A549 (cell line): ENCODE results near the gene CHI3L1.

Experiments used
- BHLHE40 ChIP-seq: IDR thresholded peaks from 2 replicates; pipeline ENCODE4 v1.6.1; 2012; ENCODE audit warnings: low read depth, low read length, inconsistent platforms
- CEBPB ChIP-seq, 2 experiments: fragments of >200 bp in 1 of 2; sonication (Bioruptor Twin) in 1 of 2; formaldehyde crosslinking in 1 of 2; IDR thresholded peaks; 2 replicates each; pipeline ENCODE4 v1.6.1; 2012 to 2016
- EP300 ChIP-seq, 2 experiments: fragments of >200 bp; sonication (Bioruptor Twin); formaldehyde crosslinking; IDR thresholded peaks; 2 replicates in 1 of 2; 3 replicates in 1 of 2; pipeline ENCODE4 v1.6.1; 2016 to 2017
- JUN ChIP-seq, 2 experiments: fragments of >200 bp; sonication (Bioruptor Twin); formaldehyde crosslinking; IDR thresholded peaks; 2 replicates in 1 of 2; 3 replicates in 1 of 2; pipeline ENCODE4 v1.6.1; 2016 to 2017
- NR3C1 ChIP-seq: fragments of >200 bp; sonication (Bioruptor Twin); formaldehyde crosslinking; IDR thresholded peaks from 3 replicates; pipeline ENCODE4 v1.6.1; 2017
- POLR2A ChIP-seq: IDR thresholded peaks from 2 replicates; pipeline ENCODE4 v1.6.1; 2012; ENCODE audit warnings: mild to moderate bottlenecking, low read length
- RFX5 ChIP-seq: fragments of 450-650 bp; IDR thresholded peaks from 2 replicates; pipeline ENCODE4 v1.7.1; 2014; ENCODE audit warnings: antibody characterized with exemption, mild to moderate bottlenecking, moderate library complexity
- RNF2 ChIP-seq: fragments of 200-600 bp; sonication (generic); IDR thresholded peaks from 2 replicates; pipeline ENCODE4 v1.6.1; 2016; ENCODE audit warnings: low read depth, mild to moderate bottlenecking, antibody characterized with exemption, moderate library complexity, borderline replicate concordance
- TF ChIP-seq, protein P1 (sequence below): fragments of 200-600 bp; sonication (generic); IDR thresholded peaks from 2 replicates; pipeline ENCODE4 v1.6.1; 2016; ENCODE audit warnings: antibody characterized with exemption, mild to moderate bottlenecking, moderate library complexity
- TF ChIP-seq, protein P2 (sequence below): fragments of 150-350 bp; IDR thresholded peaks from 2 replicates; pipeline ENCODE4 v1.6.1; 2014; ENCODE audit warnings: low read depth, mild to moderate bottlenecking, low read length
- TF ChIP-seq, protein P3 (sequence below): fragments of >200 bp; sonication (Bioruptor Twin); formaldehyde crosslinking; IDR thresholded peaks from 3 replicates; pipeline ENCODE4 v1.5.1; 2016
- TF ChIP-seq, protein P4 (sequence below): fragments of 450-650 bp; IDR thresholded peaks from 2 replicates; pipeline ENCODE4 v1.6.1; 2014; ENCODE audit warnings: antibody characterized with exemption

DNA sequence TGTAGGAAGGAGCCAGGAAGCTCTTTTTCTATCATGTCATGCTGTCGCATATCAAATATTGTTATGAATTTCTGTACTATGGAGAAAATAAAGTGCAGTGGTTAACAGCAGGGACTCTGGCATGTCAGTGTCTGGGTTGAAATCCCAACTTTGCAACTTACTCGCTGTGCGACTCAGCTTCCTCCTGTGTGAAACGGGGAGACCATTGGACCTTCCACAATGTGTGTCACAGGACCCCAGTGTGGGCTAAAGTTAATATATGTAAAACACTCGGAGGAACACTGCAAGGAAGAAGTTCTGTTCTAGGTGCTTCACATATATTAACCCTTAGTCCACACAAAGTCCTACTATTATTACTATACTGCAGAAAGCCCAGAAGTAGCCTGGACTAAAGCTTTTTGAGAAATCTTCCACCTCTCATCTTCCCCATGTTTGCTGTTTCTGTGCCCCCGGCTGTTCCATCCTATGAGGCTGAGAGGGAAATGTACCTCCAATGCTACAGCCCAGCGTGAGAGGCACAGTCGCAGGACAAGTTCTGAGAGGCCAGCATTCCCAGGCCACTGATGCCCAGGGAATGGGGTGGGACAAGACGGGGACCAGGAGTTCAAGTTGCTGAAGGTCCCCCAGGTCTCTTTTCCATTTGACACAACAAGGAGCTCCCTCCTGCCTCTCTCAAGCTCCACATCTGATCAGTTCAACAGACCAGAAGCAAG, 41.0 kb upstream of the CHI3L1 start:
- TF ChIP-seq, protein P1, sequence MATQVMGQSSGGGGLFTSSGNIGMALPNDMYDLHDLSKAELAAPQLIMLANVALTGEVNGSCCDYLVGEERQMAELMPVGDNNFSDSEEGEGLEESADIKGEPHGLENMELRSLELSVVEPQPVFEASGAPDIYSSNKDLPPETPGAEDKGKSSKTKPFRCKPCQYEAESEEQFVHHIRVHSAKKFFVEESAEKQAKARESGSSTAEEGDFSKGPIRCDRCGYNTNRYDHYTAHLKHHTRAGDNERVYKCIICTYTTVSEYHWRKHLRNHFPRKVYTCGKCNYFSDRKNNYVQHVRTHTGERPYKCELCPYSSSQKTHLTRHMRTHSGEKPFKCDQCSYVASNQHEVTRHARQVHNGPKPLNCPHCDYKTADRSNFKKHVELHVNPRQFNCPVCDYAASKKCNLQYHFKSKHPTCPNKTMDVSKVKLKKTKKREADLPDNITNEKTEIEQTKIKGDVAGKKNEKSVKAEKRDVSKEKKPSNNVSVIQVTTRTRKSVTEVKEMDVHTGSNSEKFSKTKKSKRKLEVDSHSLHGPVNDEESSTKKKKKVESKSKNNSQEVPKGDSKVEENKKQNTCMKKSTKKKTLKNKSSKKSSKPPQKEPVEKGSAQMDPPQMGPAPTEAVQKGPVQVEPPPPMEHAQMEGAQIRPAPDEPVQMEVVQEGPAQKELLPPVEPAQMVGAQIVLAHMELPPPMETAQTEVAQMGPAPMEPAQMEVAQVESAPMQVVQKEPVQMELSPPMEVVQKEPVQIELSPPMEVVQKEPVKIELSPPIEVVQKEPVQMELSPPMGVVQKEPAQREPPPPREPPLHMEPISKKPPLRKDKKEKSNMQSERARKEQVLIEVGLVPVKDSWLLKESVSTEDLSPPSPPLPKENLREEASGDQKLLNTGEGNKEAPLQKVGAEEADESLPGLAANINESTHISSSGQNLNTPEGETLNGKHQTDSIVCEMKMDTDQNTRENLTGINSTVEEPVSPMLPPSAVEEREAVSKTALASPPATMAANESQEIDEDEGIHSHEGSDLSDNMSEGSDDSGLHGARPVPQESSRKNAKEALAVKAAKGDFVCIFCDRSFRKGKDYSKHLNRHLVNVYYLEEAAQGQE, result no peak
- TF ChIP-seq, protein P2, sequence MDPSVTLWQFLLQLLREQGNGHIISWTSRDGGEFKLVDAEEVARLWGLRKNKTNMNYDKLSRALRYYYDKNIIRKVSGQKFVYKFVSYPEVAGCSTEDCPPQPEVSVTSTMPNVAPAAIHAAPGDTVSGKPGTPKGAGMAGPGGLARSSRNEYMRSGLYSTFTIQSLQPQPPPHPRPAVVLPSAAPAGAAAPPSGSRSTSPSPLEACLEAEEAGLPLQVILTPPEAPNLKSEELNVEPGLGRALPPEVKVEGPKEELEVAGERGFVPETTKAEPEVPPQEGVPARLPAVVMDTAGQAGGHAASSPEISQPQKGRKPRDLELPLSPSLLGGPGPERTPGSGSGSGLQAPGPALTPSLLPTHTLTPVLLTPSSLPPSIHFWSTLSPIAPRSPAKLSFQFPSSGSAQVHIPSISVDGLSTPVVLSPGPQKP, result no peak
- TF ChIP-seq, protein P3, sequence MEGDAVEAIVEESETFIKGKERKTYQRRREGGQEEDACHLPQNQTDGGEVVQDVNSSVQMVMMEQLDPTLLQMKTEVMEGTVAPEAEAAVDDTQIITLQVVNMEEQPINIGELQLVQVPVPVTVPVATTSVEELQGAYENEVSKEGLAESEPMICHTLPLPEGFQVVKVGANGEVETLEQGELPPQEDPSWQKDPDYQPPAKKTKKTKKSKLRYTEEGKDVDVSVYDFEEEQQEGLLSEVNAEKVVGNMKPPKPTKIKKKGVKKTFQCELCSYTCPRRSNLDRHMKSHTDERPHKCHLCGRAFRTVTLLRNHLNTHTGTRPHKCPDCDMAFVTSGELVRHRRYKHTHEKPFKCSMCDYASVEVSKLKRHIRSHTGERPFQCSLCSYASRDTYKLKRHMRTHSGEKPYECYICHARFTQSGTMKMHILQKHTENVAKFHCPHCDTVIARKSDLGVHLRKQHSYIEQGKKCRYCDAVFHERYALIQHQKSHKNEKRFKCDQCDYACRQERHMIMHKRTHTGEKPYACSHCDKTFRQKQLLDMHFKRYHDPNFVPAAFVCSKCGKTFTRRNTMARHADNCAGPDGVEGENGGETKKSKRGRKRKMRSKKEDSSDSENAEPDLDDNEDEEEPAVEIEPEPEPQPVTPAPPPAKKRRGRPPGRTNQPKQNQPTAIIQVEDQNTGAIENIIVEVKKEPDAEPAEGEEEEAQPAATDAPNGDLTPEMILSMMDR, result no peak
- TF ChIP-seq, protein P4, sequence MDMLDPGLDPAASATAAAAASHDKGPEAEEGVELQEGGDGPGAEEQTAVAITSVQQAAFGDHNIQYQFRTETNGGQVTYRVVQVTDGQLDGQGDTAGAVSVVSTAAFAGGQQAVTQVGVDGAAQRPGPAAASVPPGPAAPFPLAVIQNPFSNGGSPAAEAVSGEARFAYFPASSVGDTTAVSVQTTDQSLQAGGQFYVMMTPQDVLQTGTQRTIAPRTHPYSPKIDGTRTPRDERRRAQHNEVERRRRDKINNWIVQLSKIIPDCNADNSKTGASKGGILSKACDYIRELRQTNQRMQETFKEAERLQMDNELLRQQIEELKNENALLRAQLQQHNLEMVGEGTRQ, result no peak
- TF ChIP-seq RNF2 (no peak), JUN (IDR thresholded peaks at IDR 0.05) (no peak), RFX5 (no peak), POLR2A (no peak), EP300 (IDR thresholded peaks at IDR 0.05) (no peak), NR3C1 (no peak), BHLHE40 (no peak), CEBPB (IDR thresholded peaks at IDR 0.05) (no peak)
